Omental fat pad (tissue), 4 donors: ENCODE measurements around the gene AP4S1. TPM values are rescaled to one million over a fixed set of nuclear protein-coding genes. Genes with fewer than 3 reads are reported as not detected.

Source experiments
- ATAC-seq: fragments of 150-250 bp; one replicate; pipeline ENCODE4 v1.9.1; 2016; ENCODE audit warnings: mild to moderate bottlenecking, moderate library complexity; ENCODE audit not compliant: low FRiP score
- DNase-seq: peaks from one replicate; pipeline ENCODE4 v3.0.0-alpha.2; 2019; ENCODE audit warnings: low spot score
- CTCF ChIP-seq, 3 donors: fragments of 450-650 bp; IDR thresholded peaks; one replicate each; pipeline ENCODE4 v1.5.1; 2016 to 2017; ENCODE audit warnings: antibody characterized with exemption in 3 of 3, mild to moderate bottlenecking in 3 of 3, moderate library complexity in 2 of 3
- total RNA-seq, 4 donors: library from RNA; depleted of rRNA; stranded (reverse); fragments of >200 nt; gene quantifications; one replicate each; pipeline ENCODE4 v1.1.0, GENCODE V29; 2016

AP4S1 gene
- total RNA-seq, 4 donors from 2014 or later: 5.0 to 13.0 (median 8.6) TPM

GRCh38 chr14:31006703-31007102 lies 18.7 kb upstream of the AP4S1 start:
- no peak for TF ChIP-seq CTCF (IDR thresholded peaks at IDR 0.05)
- ATAC-seq (no peak), DNase-seq (no peak)

DNA sequence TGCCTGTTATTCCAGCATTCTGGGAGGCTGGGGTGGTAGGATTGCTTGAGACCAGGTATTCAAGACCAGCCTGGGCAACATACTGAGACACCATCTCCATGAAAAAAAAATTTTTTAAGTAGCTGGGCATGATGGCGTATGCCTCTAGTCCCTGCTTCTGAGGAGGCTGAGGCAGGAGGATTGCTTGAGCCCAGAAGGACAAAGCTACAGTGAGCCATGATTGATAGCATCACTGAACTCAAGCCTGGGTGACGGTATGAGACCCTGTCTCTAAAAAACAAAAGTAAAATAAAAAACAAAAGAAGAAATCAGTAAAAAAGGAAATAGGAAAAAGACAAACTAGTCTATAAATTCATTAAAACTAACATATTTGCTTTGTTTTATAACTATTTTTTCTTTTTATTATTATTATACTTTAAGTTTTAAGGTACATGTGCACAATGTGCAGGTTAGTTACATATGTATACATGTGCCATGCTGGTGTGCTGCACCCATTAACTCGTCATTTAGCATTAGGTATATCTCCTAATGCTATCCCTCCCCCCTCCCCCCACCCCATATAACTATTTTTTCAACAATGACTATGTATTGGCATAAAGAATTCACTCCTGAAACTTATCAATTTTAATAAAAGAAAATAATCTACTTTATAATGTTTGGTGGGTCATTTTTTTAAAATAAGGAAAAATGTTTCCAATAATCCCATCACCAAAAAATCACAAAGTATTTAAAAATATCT lies 15.4 kb upstream of the AP4S1 start:
- no peak for TF ChIP-seq CTCF (IDR thresholded peaks at IDR 0.05)
- DNase-seq: no peak
- no peak for ATAC-seq

GRCh38 chr14:31010935-31011334 lies 14.5 kb upstream of the AP4S1 start:
- DNase-seq (no peak), ATAC-seq (no peak)
- TF ChIP-seq CTCF (IDR thresholded peaks at IDR 0.05): no peak

DNA sequence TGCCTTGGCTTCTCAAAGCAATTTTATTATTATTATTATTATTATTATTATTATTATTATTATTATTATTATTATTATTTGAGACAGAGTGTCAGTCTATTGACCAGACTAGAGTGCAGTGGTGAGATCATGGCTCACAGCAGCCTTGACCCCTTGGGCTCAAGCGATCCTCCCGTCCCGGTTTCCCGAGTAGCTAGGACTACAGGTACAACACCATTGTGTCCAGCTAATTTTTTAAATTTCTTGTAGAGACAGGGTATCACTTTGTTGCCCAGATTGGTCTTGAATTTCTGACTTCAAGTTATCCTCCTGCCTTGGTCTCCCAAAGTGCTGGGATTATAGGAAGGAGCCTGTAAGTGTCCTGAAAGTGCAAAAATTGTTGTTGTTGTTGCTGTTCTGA lies 11.6 kb upstream of the AP4S1 start:
- no peak for TF ChIP-seq CTCF (IDR thresholded peaks at IDR 0.05)
- ATAC-seq: no peak
- no peak for DNase-seq

DNA sequence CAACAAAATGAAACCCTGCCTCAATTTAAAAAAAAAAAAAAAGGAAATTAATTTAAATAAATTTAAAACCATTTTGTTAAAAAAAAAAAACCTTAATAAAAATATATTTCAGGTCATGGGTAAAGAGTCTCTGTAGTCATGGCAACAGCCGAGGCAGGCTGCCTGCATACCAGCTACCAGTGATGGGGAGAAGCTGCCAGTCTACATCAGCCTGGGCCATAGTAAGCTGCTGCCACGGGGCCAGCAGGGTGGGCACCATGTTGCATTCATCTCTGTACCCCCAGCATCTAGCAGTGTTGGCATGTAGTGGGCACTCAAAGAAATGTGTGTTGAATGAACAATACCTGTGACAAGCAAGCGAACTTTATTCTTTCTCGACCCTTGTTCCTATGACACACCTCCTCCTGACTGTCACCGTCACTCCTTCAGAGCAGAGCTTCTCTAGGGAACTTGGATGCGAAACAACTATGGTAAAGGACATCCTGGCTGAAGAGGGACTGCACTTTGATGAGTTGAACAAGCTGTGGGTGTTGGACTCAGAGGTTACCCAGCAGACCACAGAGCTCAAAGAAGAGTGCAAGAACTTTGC lies 7.3 kb upstream of the AP4S1 start:
- no peak for TF ChIP-seq CTCF (IDR thresholded peaks at IDR 0.05)
- no peak for DNase-seq
- ATAC-seq: no peak

DNA sequence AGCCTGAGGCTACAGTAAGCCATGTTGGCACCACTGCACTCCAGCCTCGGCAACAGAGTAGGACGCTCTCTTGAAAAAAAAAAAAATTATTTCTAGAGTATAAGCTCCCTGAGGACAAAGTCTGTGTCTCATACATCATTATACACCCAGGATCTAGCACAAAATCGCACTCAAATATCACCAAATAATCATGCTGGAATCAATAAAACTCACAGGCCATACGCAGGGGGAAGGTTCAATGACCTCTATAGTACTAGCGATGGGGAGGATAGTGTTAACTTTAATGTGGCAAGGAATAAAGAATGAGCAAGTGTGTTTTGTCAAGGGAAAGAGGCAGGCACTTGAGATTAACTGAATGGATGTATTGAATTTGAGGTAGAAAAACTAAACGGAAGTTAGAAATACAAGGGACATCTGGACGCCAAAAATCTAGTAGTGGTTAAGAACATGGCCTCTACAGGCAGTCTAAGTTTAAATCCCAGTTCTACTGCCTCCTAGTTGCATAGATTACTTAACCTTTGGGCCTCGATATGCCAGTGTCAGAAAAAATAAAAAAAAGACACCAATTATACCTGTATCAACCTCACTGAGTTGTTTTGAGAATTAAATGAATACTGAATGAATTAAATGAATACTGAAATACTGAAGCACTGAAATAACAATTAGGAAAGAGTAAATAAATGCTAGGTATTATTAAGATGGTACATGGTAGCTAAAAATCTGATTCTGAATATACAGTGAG lies 4.4 kb upstream of the AP4S1 start:
- DNase-seq (no peak), ATAC-seq (no peak)
- no peak for TF ChIP-seq CTCF (IDR thresholded peaks at IDR 0.05)
